ENCODE measurements around the gene ARMC3.
"Not testable (repeated sequence)": the region's sequence is repeated elsewhere in the genome, so short reads cannot be mapped to it uniquely, and the experiment has no call there.

GRCh38 chr10:22909673-22910072 lies 18.2 kb upstream of the ARMC3 start:
- TF ChIP-seq POLR2A, CTCF, POLR2AphosphoS5 (IDR thresholded peaks at IDR 0.05): not testable (repeated sequence)
